B cell (primary cell): ENCODE results near the gene LRRC31. TPM values are rescaled to one million over a fixed set of nuclear protein-coding genes. Genes with fewer than 3 reads are reported as not detected.

ENCODE experiments used
- ATAC-seq: fragments of 200-7000 bp; cut with Tn5 transposase; one replicate; pipeline ENCODE4 v1.10.0; 2021; ENCODE audit warnings: low read depth, mild to moderate bottlenecking, moderate number of reproducible peaks, moderate library complexity
- CTCF ChIA-PET: fragments of 350-600 bp; sonication (Branson Sonifier 250); formaldehyde crosslinking; loops from one replicate; lab custom pipeline; 2021; ENCODE audit warnings: antibody characterized with exemption, inconsistent platforms; lab: Charles Lee
- POLR2A ChIA-PET: fragments of 350-600 bp; sonication (Branson Sonifier 250); formaldehyde crosslinking; loops from one replicate; lab custom pipeline; 2021; ENCODE audit warnings: antibody characterized with exemption; lab: Charles Lee
- DNase-seq: peaks from one replicate; pipeline ENCODE4 v3.0.0; 2013
- H2AFZ ChIP-seq: 2 replicates; pipeline ENCODE4 v1.6.1; 2012; ENCODE audit warnings: mild to moderate bottlenecking, low read depth, low read length; ENCODE audit not compliant: insufficient read depth, poor library complexity, severe bottlenecking
- H3K27ac ChIP-seq, 2 donors: 1 replicate in 1 of 2; 2 replicates in 1 of 2; pipeline ENCODE4 v1.5.1; 2012 to 2013; ENCODE audit warnings: low read length in 2 of 2, mild to moderate bottlenecking in 2 of 2, moderate library complexity in 1 of 2
- H3K27me3 ChIP-seq, 4 experiments: fragments of 200-600 bp in 1 of 4; sonication (generic) in 1 of 4; replicated peaks in 1 of 4; 1 replicate in 2 of 4; 2 replicates in 2 of 4; pipeline versions ENCODE4 v1.6.1 to v1.7.0; 2013 to 2016; ENCODE audit warnings: low read length in 3 of 4, mild to moderate bottlenecking in 2 of 4, mixed read lengths in 1 of 4, moderate library complexity in 1 of 4; ENCODE audit not compliant: insufficient read depth in 4 of 4, control insufficient read depth in 3 of 4; ENCODE audit errors: control extremely low read depth in 1 of 4
- H3K36me3 ChIP-seq, 2 experiments: replicated peaks in 1 of 2; 1 replicate in 1 of 2; 2 replicates in 1 of 2; pipeline versions ENCODE4 v1.6.1 to v1.7.1; 2013; ENCODE audit warnings: low read length in 1 of 2; ENCODE audit not compliant: insufficient read depth in 2 of 2, control insufficient read depth in 1 of 2; ENCODE audit errors: control extremely low read depth in 1 of 2, extremely low read depth in 1 of 2
- H3K4me1 ChIP-seq, 2 donors: fragments of 200-600 bp in 1 of 2; sonication (generic) in 1 of 2; 1 replicate in 1 of 2; 2 replicates in 1 of 2; pipeline versions ENCODE4 v1.5.1 to v1.6.1; 2013 to 2017; ENCODE audit warnings: low read length in 2 of 2; ENCODE audit not compliant: control insufficient read depth in 2 of 2, insufficient read depth in 2 of 2
- H3K4me2 ChIP-seq: replicated peaks from 2 replicates; pipeline ENCODE3; 2012; ENCODE audit warnings: mild to moderate bottlenecking, low read depth, low read length; ENCODE audit not compliant: poor library complexity, severe bottlenecking
- H3K4me3 ChIP-seq, 5 experiments: fragments of 200-600 bp in 1 of 5; sonication (generic) in 1 of 5; 1 replicate in 3 of 5; 2 replicates in 2 of 5; pipeline versions ENCODE4 v1.5.1 to v1.7.0; 2011 to 2016; ENCODE audit warnings: low read length in 4 of 5, mild to moderate bottlenecking in 4 of 5, low read depth in 2 of 5, control low read depth in 1 of 5, moderate library complexity in 1 of 5; ENCODE audit not compliant: insufficient read depth in 1 of 5; ENCODE audit errors: control extremely low read depth in 1 of 5, extremely low read depth in 1 of 5
- H3K79me2 ChIP-seq: fragments of 200-600 bp; sonication (generic); one replicate; pipeline ENCODE4 v1.6.0; 2016; ENCODE audit warnings: low read length; ENCODE audit not compliant: control insufficient read depth, insufficient read depth
- H3K9ac ChIP-seq: fragments of 200-600 bp; sonication (generic); 2 replicates; pipeline ENCODE4 v1.6.1; 2017; ENCODE audit warnings: mild to moderate bottlenecking, low read length, moderate library complexity
- H3K9me3 ChIP-seq, 3 donors: one replicate each; pipeline versions ENCODE4 v1.6.1 to v1.7.1; 2013; ENCODE audit warnings: low read length in 2 of 3; ENCODE audit not compliant: control insufficient read depth in 2 of 3, insufficient read depth in 1 of 3; ENCODE audit errors: control extremely low read depth in 1 of 3
- H4K20me1 ChIP-seq: 2 replicates; pipeline ENCODE4 v1.6.0; 2012; ENCODE audit warnings: mild to moderate bottlenecking, low read length; ENCODE audit not compliant: insufficient read depth, control insufficient read depth, poor library complexity, severe bottlenecking
- H3K27ac Mint-ChIP-seq: one replicate; pipeline ENCODE4 v1.8.0; 2021; ENCODE audit warnings: mixed read lengths
- H3K27me3 Mint-ChIP-seq: one replicate; pipeline ENCODE4 v1.8.0; 2021; ENCODE audit warnings: mixed read lengths
- H3K4me1 Mint-ChIP-seq: one replicate; pipeline ENCODE4 v1.8.0; 2021; ENCODE audit warnings: mixed read lengths
- H3K4me3 Mint-ChIP-seq: one replicate; pipeline ENCODE4 v1.8.0; 2021; ENCODE audit warnings: mixed read lengths
- H3K9me3 Mint-ChIP-seq: one replicate; pipeline ENCODE4 v1.8.0; 2022; ENCODE audit warnings: mixed read lengths; ENCODE audit not compliant: insufficient read depth
- EZH2 ChIP-seq: IDR thresholded peaks from 2 replicates; pipeline ENCODE4 v1.6.1; 2012; ENCODE audit warnings: borderline replicate concordance, low read depth, mild to moderate bottlenecking, moderate library complexity, low read length; ENCODE audit not compliant: insufficient read depth, poor library complexity, severe bottlenecking
- WGBS: methylation state at CpG from one replicate; pipeline ENCODE4 v1.1.5; 2013; ENCODE audit warnings: missing lambda C conversion rate; ENCODE audit not compliant: insufficient coverage; 5-methylcytosine and 5-hydroxymethylcytosine counted together
- intact Hi-C: fragments of 100-400 bp; cut with micrococcal nuclease; formaldehyde crosslinking; loops from one replicate; pipeline ENCODE4 v1.10.0; 2022
- polyA plus RNA-seq: library from polyadenylated mRNA; depleted of rRNA; stranded (reverse); fragments of >200 nt; gene quantifications from 2 replicates; pipeline ENCODE4 v1.2.3, GENCODE V29; 2012
- total RNA-seq, 2 donors: library from RNA; stranded (reverse); fragments of 120-200 nt in 1 of 2; gene quantifications; 1 replicate in 1 of 2; 2 replicates in 1 of 2; pipeline versions ENCODE4 v1.2.3 to v1.2.4, GENCODE V29; 2013 to 2022
- TF ChIP-seq, protein P1 (sequence below): fragments of 200-600 bp; IDR thresholded peaks from one replicate; pipeline ENCODE4 v1.8.0; 2022; ENCODE audit warnings: antibody characterized with exemption, mild to moderate bottlenecking

LRRC31 gene
- total and polyA plus RNA-seq, 2 donors (not counting 1 experiment from before 2014, with no cell fraction given) = not detected

DNA sequence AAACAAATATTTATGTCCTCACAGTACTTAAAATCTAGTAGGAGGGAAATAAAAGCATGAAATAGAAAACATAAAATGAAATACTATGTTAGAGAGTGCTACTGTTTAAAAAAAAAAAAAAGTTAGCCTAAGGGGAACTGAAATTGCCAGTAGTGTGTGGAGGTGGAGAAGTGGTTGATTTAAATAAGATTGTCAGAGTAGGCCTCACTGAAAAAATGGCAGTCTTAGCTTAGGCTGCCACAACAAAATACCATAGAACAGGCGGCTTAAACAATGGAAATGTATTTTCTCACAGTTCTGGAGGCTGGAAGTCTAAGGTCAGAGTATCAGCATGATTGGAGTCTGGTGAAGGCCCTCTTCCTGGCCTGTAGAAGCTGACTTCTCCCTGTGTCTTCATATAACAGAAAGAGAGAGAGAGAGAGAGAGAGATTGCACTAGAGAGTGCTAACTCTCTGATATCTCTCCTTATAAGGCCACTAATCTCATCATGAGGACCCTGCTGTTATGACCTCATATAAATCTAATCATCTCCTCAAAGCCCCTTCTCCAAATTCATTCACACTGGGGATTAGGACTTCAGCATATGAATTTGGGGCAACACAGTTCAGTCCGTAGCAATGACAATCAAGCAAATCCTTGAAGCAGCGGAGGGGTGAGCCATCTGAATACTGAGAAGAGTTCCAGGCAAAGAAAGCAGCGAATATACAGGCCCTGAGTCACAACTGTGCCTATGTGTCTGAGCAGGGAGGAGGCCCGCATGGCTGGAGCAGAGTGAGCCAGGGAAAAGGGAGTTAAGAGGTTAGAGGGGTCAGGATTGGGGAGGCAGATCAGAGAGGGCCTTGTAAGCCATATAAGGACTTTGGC lies 33.4 kb downstream of the LRRC31 start:
- peaks cover 31 to 35% of the 10 kb centered on the region in 2 donors for H3K4me1 ChIP-seq
- no peaks in the 10 kb centered on the region for H4K20me1 ChIP-seq
- H3K27ac ChIP-seq = peak overlapping the region; percentile 75 to 91
- peak overlapping the region; percentile 97 for H3K27ac Mint-ChIP-seq
- POLR2A ChIA-PET = interaction anchor here (0.7 to 0.9 kb wide), 3 partner anchors 32 to 96 kb away, joined by 3 to 4 read pairs (median 3); partner anchors contain the start of gene MYNN
- no peaks in the 10 kb centered on the region for H3K9me3 Mint-ChIP-seq
- WGBS = 67% methylated on average over 4 of the region's 5 CpGs
- no peaks in the 10 kb centered on the region for H3K79me2 ChIP-seq
- peak; percentile 77 for DNase-seq
- peak overlapping the region; percentile 21 for H3K4me3 Mint-ChIP-seq
- TF ChIP-seq, protein P1, sequence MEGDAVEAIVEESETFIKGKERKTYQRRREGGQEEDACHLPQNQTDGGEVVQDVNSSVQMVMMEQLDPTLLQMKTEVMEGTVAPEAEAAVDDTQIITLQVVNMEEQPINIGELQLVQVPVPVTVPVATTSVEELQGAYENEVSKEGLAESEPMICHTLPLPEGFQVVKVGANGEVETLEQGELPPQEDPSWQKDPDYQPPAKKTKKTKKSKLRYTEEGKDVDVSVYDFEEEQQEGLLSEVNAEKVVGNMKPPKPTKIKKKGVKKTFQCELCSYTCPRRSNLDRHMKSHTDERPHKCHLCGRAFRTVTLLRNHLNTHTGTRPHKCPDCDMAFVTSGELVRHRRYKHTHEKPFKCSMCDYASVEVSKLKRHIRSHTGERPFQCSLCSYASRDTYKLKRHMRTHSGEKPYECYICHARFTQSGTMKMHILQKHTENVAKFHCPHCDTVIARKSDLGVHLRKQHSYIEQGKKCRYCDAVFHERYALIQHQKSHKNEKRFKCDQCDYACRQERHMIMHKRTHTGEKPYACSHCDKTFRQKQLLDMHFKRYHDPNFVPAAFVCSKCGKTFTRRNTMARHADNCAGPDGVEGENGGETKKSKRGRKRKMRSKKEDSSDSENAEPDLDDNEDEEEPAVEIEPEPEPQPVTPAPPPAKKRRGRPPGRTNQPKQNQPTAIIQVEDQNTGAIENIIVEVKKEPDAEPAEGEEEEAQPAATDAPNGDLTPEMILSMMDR = no peak
- no peak for TF ChIP-seq EZH2
- H3K9ac ChIP-seq = peak overlapping the region; percentile 47
- H3K27me3 ChIP-seq = no peaks in the 10 kb centered on the region
- intact Hi-C loops = loop anchor here (1.0 to 10.0 kb wide), 3 partner anchors 23 to 518 kb away; partner anchors contain the start of genes MECOM and SKIL
- H3K4me1 Mint-ChIP-seq = peaks cover 44% of the 10 kb centered on the region
- CTCF ChIA-PET = interaction anchor here (0.7 to 1.5 kb wide), 4 partner anchors 21 to 94 kb away, joined by 3 to 4 read pairs (median 4); partner anchors contain the start of genes LRRC34 and LRRIQ4
- peaks cover 0 to 3% of the 10 kb centered on the region in 2 experiments for H3K36me3 ChIP-seq
- ATAC-seq = peak; percentile 97
- no peaks in the 10 kb centered on the region for H3K27me3 Mint-ChIP-seq
- H3K9me3 ChIP-seq = peaks cover 0 to 1% (median 0%) of the 10 kb centered on the region in 3 donors
- H3K4me2 ChIP-seq = peak overlapping the region; percentile 41
- peak overlapping the region; percentile 82 for H2AFZ ChIP-seq
- H3K4me3 ChIP-seq = no peak overlapping the region
